ENCODE data around the gene RAD51B.

Gene RAD51B

DNA sequence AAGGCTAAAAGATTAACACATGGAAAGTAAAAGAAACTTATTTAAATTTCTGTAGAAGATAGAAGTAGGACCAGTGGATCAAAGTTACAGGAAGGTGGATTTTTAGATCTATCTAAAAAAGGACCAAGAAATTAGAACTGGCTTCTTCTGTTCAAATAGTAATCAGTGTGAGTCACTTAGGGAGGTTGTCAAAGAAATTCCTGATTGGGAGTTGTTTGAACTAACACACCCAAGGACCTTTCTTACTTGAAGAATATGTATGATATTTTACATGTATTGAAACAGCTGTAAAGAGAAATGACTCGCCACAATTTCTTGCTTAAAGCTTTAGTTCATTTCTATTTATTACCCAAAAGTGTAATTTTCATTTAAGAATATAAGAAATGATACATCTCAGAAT is 256.9 kb downstream of the RAD51B start:
- H3K4me3 ChIP-seq (ENCODE audit: low read depth, low read length): no peak overlapping the region
- TF ChIP-seq, protein P1, sequence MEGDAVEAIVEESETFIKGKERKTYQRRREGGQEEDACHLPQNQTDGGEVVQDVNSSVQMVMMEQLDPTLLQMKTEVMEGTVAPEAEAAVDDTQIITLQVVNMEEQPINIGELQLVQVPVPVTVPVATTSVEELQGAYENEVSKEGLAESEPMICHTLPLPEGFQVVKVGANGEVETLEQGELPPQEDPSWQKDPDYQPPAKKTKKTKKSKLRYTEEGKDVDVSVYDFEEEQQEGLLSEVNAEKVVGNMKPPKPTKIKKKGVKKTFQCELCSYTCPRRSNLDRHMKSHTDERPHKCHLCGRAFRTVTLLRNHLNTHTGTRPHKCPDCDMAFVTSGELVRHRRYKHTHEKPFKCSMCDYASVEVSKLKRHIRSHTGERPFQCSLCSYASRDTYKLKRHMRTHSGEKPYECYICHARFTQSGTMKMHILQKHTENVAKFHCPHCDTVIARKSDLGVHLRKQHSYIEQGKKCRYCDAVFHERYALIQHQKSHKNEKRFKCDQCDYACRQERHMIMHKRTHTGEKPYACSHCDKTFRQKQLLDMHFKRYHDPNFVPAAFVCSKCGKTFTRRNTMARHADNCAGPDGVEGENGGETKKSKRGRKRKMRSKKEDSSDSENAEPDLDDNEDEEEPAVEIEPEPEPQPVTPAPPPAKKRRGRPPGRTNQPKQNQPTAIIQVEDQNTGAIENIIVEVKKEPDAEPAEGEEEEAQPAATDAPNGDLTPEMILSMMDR (IDR thresholded peaks at IDR 0.05; ENCODE audit: low read depth, low read length): no peak

DNA sequence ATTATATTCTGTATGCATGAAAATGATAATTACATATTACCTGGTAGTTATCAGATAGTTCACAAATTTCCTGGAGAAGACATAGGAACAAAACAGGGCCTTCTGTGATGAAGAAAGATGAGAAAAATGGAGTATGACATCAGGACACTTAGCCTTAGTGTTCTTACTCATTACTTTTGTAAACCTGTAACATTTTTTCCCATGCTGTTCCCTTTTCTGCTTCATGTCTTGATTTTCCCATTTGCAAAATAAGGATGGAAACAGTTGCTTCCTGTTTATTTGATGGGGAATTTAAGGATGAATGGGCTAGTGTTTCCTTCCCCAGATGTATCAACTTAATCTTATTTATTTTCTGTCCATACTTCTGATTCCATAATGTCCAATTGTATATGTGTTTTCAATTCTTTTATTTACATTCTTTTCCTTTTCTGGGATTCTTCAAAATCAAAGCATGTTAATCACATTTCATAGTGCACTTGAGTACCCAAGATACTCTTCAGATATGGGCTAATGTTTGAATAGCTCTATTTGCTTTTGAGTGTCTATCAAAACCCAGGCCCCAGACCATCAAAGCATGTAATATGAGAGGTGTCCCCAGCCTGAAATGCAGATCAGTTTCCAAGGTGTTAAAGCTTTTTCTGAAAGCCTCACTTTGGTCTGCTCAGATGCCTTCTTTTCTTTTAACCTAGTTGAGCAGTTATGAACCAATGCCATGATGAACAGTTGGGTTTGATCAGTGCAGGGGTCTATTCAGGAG is 260.5 kb downstream of the RAD51B start:
- H3K4me3 ChIP-seq (ENCODE audit: low read depth, low read length): no peak overlapping the region
- TF ChIP-seq, protein P1 (IDR thresholded peaks at IDR 0.05; ENCODE audit: low read depth, low read length): no peak

DNA sequence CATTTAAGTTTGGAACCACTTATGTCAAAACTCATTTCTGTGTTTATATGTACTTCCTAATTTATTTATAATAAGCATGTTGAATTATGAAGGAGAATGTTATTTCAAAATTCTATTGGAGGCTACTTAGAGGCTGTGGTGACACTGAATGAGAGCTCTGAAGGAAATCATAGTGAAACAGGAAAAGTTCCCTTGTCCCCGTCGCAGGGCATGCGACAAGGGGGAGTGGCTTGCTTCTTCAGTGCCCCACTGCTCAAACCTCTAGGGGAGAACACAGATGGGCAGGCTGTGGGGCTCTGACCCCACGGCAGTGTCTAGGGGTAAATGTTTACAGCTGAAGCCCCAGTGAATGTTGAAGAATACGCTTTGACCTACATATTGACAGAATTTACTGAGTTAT is 261.9 kb downstream of the RAD51B start:
- H3K4me3 ChIP-seq (ENCODE audit: low read depth, low read length): no peak overlapping the region
- TF ChIP-seq, protein P1 (IDR thresholded peaks at IDR 0.05; ENCODE audit: low read depth, low read length): no peak

DNA sequence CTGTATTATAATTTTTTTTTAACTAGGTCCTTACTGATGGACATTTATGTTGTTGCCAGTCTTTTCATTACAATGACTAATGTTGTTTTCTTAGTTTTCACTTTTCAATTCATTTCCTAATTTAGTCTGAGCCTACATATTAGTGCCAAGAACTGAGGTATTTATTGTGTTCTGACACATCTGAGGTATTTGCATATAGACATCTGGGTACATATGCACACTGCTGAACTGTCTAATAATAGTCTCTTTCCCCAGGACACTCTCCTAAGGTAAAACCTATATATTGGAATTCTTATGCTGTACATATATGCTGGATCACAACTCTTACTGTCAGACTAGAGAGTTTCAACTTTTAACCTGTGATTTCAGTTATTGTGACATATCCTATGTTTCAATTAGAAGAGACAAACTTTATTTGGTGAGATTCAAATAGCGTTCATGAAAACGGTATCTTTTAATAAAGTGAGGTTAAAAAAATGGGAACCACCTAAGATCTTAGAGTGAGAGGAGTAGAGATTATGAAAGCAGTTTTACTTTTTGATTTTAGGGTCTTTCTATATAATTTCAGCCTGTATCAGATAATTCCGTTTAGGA is 263.2 kb downstream of the RAD51B start:
- H3K4me3 ChIP-seq (ENCODE audit: low read depth, low read length): no peak overlapping the region
- TF ChIP-seq, protein P1 (IDR thresholded peaks at IDR 0.05; ENCODE audit: low read depth, low read length): no peak

DNA sequence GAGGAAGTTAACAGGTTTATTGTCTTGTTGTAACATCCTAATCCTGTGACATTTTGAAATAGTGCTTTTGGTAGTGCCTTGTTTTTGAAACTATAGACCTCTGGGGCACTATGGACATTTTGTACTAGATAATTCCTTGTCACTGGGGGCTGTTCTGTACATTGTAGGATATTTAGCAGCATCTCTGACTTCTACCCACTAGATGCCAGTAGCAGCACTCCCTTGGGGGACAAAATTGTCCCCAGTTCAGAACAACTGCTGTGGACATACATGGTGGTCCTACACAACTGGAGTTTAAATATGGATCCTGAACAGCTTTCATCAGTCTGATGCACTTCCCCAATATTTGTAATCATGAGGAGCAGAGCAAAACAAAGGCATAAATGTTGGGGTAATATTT is 264.7 kb downstream of the RAD51B start:
- TF ChIP-seq, protein P1 (IDR thresholded peaks at IDR 0.05; ENCODE audit: low read depth, low read length): no peak; the same call in 1 of the 2 replicates
- H3K4me3 ChIP-seq (ENCODE audit: low read depth, low read length): no peak overlapping the region

DNA sequence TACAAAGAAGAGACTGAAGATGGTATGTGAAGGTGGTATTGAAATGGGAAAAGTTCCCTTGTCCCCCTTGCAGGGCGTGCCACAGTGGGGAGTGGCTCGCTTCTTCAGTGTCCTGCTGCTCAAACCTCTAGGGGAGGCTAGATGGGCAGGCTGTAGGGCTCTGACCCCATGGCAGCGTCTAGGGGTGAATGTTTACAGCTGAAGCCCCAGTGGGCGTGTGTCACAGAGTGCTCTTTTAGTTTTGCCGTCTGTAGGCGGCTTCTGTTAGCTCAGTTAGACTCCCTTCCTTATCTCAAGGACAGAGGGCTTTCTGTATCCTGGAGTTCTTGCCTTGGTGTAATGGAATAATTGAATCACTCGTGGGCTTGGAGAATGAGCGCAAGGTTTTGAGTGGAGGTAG is 266.2 kb downstream of the RAD51B start:
- no peak overlapping the region for H3K4me3 ChIP-seq (ENCODE audit: low read depth, low read length)
- TF ChIP-seq, protein P1 (IDR thresholded peaks at IDR 0.05; ENCODE audit: low read depth, low read length): no peak

DNA sequence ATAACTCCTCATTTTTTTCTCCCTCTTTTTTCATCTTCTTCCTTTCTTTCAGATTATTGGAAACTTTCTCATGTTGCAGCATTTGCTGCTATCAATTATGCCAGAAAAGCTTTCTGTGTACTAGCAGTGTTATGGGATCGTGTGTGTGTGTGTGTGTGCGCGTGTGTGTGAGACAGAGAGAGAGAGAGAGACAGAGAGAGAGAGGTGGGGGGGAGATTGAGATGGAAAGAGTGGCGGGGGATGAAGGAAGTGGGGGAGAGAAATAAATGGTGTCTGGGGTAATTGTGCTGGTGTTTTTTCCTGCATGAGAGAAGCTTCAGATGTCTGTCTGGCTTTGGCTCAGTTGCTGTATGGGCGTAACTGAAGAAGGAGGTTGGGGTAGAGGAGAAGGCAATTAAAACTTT is 268.9 kb downstream of the RAD51B start:
- TF ChIP-seq, protein P1 (IDR thresholded peaks at IDR 0.05; ENCODE audit: low read depth, low read length): no peak
- H3K4me3 ChIP-seq (ENCODE audit: low read depth, low read length): no peak overlapping the region
